Inferior parietal cortex (tissue), 1 donor: Measurements from ENCODE around the gene SSH2.

Experiments
- DNase-seq: peaks from one replicate; pipeline ENCODE4 v3.0.0-alpha.2; 2016; ENCODE audit errors: extremely low spot score

SSH2 gene

GRCh38 chr17:29611351-29612093 is 318.5 kb downstream of the SSH2 start:
- no peak for DNase-seq

GRCh38 chr17:29610395-29610794 is 319.6 kb downstream of the SSH2 start:
- DNase-seq, result no peak

GRCh38 chr17:29608986-29609385 is 321.0 kb downstream of the SSH2 start:
- DNase-seq, result no peak

- no peak for DNase-seq
These were observed 322.4 kb downstream of the SSH2 start for GRCh38 chr17:29607557-29608195.

GRCh38 chr17:29603109-29603674 is 326.8 kb downstream of the SSH2 start:
- DNase-seq, result no peak

- no peak for DNase-seq
These were observed 332.5 kb downstream of the SSH2 start for GRCh38 chr17:29597361-29598172.

GRCh38 chr17:29596811-29597210 is 333.2 kb downstream of the SSH2 start:
- no peak for DNase-seq

- DNase-seq, result no peak
These were observed 333.9 kb downstream of the SSH2 start for GRCh38 chr17:29595943-29596774.

GRCh38 chr17:29595107-29595942 is 334.7 kb downstream of the SSH2 start:
- no peak for DNase-seq

GRCh38 chr17:29594519-29595090 is 335.4 kb downstream of the SSH2 start:
- DNase-seq, result no peak

- DNase-seq, result no peak
These were observed 336.2 kb downstream of the SSH2 start for GRCh38 chr17:29593591-29594518.

- DNase-seq, result peak; percentile 57
These were observed 337.0 kb downstream of the SSH2 start, which contains the start of gene ANKRD13B for GRCh38 chr17:29592850-29593551. ANKRD13B (plus strand) TSS chr17:29593132; CDS start chr17:29593622, 490 bp downstream.

- DNase-seq, result peak; percentile 88
These were observed 338.1 kb downstream of the SSH2 start for GRCh38 chr17:29591737-29592608.

- no peak for DNase-seq
These were observed 338.8 kb downstream of the SSH2 start for GRCh38 chr17:29591146-29591736.

GRCh38 chr17:29590411-29591145 is 339.4 kb downstream of the SSH2 start:
- DNase-seq, result no peak
